Measurements from ENCODE around the gene POU2AF2.
A peak's percentile ranks its signal among the peaks of the same experiment; 100 is the strongest.

Gene POU2AF2

DNA sequence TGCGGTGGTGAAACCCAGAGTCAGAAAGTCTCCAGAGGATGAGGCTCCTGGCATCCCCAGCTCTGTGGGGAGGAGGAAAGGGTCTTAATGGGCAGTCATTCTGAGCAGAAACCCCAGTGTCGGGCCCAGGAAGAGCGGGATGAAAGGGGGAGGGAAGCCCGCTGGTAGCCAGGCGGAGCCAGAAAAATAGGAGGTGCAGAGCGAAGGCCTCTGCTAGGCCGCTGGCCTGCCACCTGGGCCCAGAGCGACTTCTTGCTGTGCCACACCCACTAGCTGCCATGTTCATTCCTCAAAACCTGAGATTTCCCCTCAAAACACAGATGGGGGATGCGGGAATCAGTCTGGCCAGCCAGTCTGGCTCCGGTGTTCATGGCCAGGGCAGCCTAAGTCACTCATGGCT, 52.2 kb downstream of the POU2AF2 start:
- H3K4me3 ChIP-seq (ENCODE audit: low read depth, low read length, poor library complexity, severe bottlenecking) = peak overlapping the region; percentile 63
- H3K27me3 ChIP-seq (ENCODE audit: insufficient read depth, low read length) = 0 out of 2 replicates have a peak, but pooled peaks cover 5% of the 10 kb centered on the region
- TF ChIP-seq EZH2 (IDR thresholded peaks at IDR 0.05; ENCODE audit: borderline replicate concordance, low read length) (no peak), CTCF (IDR thresholded peaks at IDR 0.05; ENCODE audit: low read length) (no peak)

GRCh38 chr11:111298413-111299100, 53.0 kb downstream of the POU2AF2 start, which contains the start of gene POU2AF3:
TSS of gene POU2AF3 (plus strand) at chr11:111298546. CDS start at chr11:111298582, 36 bp downstream.
- Histone ChIP-seq H3K4me3 (ENCODE audit: low read depth, low read length, poor library complexity, severe bottlenecking) (peak within 1 kb of the TSS; percentile 63), H2AFZ (ENCODE audit: low read length) (no peak within 1 kb of the TSS), H3K36me3 (ENCODE audit: insufficient read depth, low read length) (peaks cover 34% of the 10 kb centered on the region; the same call in 1 of the 2 replicates), H3K4me1 (ENCODE audit: insufficient read depth, low read length, severe bottlenecking) (peaks cover 27% of the 10 kb centered on the region), H3K79me2 (ENCODE audit: insufficient read depth, low read length) (no peaks in the 10 kb centered on the region), H3F3A (ENCODE audit: insufficient read depth, low read length) (peaks cover 3% of the 10 kb centered on the region; the same call in 1 of the 2 replicates), H3K9ac (ENCODE audit: low read length) (peak within 1 kb of the TSS; percentile 64), H4K20me1 (ENCODE audit: insufficient read depth, low read length) (no peaks in the 10 kb centered on the region), H3K9me3 (ENCODE audit: low read length) (no peaks in the 10 kb centered on the region), H3K27ac (ENCODE audit: low read depth, low read length, poor library complexity, severe bottlenecking) (peak within 1 kb of the TSS; percentile 76), H3K27me3 (ENCODE audit: insufficient read depth, low read length) (0 out of 2 replicates have a peak, but pooled peaks cover 5% of the 10 kb centered on the region), H3K4me2 (ENCODE audit: low read length) (peak within 1 kb of the TSS; percentile 61), H3K9me2 (ENCODE audit: low read depth, low read length) (no peaks in the 10 kb centered on the region)
- TF ChIP-seq CTCF (IDR thresholded peaks at IDR 0.05; ENCODE audit: low read length) (no peak), EZH2 (IDR thresholded peaks at IDR 0.05; ENCODE audit: borderline replicate concordance, low read length) (no peak)

More for the DNA sequence above, 52.2 kb downstream of the POU2AF2 start:
- H3K9me3 ChIP-seq (ENCODE audit: low read length) = no peaks in the 10 kb centered on the region
- H3K36me3 ChIP-seq (ENCODE audit: insufficient read depth, low read length) = peaks cover 29% of the 10 kb centered on the region; the same call in 1 of the 2 replicates
- H3K4me2 ChIP-seq (ENCODE audit: low read length) = peak overlapping the region; percentile 41; the same call in 1 of the 2 replicates
- no peak overlapping the region; the same call in 1 of the 2 replicates for H3K9ac ChIP-seq (ENCODE audit: low read length)
- peaks cover 3% of the 10 kb centered on the region; the same call in 1 of the 2 replicates for H3F3A ChIP-seq (ENCODE audit: insufficient read depth, low read length)
- no peaks in the 10 kb centered on the region for H4K20me1 ChIP-seq (ENCODE audit: insufficient read depth, low read length)
- no peak overlapping the region for H2AFZ ChIP-seq (ENCODE audit: low read length)
- H3K4me1 ChIP-seq (ENCODE audit: insufficient read depth, low read length, severe bottlenecking) = peaks cover 22% of the 10 kb centered on the region
- peak overlapping the region; percentile 76 for H3K27ac ChIP-seq (ENCODE audit: low read depth, low read length, poor library complexity, severe bottlenecking)
- H3K9me2 ChIP-seq (ENCODE audit: low read depth, low read length) = no peaks in the 10 kb centered on the region
- no peaks in the 10 kb centered on the region for H3K79me2 ChIP-seq (ENCODE audit: insufficient read depth, low read length)

- H3K4me1 ChIP-seq (ENCODE audit: insufficient read depth, low read length, severe bottlenecking) = peaks cover 29% of the 10 kb centered on the region
- H3K4me2 ChIP-seq (ENCODE audit: low read length) = peak overlapping the region; percentile 61
- H3K9me2 ChIP-seq (ENCODE audit: low read depth, low read length) = no peaks in the 10 kb centered on the region
- peak overlapping the region; percentile 63 for H3K4me3 ChIP-seq (ENCODE audit: low read depth, low read length, poor library complexity, severe bottlenecking)
- no peaks in the 10 kb centered on the region for H3K9me3 ChIP-seq (ENCODE audit: low read length)
- no peak for TF ChIP-seq EZH2 (IDR thresholded peaks at IDR 0.05; ENCODE audit: borderline replicate concordance, low read length)
- peak; percentile 43 for TF ChIP-seq CTCF (IDR thresholded peaks at IDR 0.05; ENCODE audit: low read length)
- no peak overlapping the region for H2AFZ ChIP-seq (ENCODE audit: low read length)
- peaks cover 35% of the 10 kb centered on the region; the same call in 1 of the 2 replicates for H3K36me3 ChIP-seq (ENCODE audit: insufficient read depth, low read length)
- peaks cover 3% of the 10 kb centered on the region; the same call in 1 of the 2 replicates for H3F3A ChIP-seq (ENCODE audit: insufficient read depth, low read length)
- H4K20me1 ChIP-seq (ENCODE audit: insufficient read depth, low read length) = no peaks in the 10 kb centered on the region
- H3K27me3 ChIP-seq (ENCODE audit: insufficient read depth, low read length) = 0 out of 2 replicates have a peak, but pooled peaks cover 5% of the 10 kb centered on the region
- peak overlapping the region; percentile 57 for H3K27ac ChIP-seq (ENCODE audit: low read depth, low read length, poor library complexity, severe bottlenecking)
- H3K9ac ChIP-seq (ENCODE audit: low read length) = peak overlapping the region; percentile 58; the same call in 1 of the 2 replicates
- no peaks in the 10 kb centered on the region for H3K79me2 ChIP-seq (ENCODE audit: insufficient read depth, low read length)
These were observed 53.8 kb downstream of the POU2AF2 start for GRCh38 chr11:111299101-111300026.

Measured in OCI-LY1 (cell line).